Activated T-cell treated with anti-CD3 and anti-CD28 coated beads, Interleukin-2, amount 50 U/mL, for 1 hour (primary cell): ENCODE results near the gene TNRC6B.
A peak's percentile ranks its signal among the peaks of the same experiment; 100 is the strongest.
"Not testable (repeated sequence)": the region's sequence is repeated elsewhere in the genome, so short reads cannot be mapped to it uniquely, and the experiment has no call there.

Experiments
- DNase-seq: peaks from one replicate; pipeline ENCODE4 v3.0.0-alpha.2; 2020

Gene TNRC6B, protein sequence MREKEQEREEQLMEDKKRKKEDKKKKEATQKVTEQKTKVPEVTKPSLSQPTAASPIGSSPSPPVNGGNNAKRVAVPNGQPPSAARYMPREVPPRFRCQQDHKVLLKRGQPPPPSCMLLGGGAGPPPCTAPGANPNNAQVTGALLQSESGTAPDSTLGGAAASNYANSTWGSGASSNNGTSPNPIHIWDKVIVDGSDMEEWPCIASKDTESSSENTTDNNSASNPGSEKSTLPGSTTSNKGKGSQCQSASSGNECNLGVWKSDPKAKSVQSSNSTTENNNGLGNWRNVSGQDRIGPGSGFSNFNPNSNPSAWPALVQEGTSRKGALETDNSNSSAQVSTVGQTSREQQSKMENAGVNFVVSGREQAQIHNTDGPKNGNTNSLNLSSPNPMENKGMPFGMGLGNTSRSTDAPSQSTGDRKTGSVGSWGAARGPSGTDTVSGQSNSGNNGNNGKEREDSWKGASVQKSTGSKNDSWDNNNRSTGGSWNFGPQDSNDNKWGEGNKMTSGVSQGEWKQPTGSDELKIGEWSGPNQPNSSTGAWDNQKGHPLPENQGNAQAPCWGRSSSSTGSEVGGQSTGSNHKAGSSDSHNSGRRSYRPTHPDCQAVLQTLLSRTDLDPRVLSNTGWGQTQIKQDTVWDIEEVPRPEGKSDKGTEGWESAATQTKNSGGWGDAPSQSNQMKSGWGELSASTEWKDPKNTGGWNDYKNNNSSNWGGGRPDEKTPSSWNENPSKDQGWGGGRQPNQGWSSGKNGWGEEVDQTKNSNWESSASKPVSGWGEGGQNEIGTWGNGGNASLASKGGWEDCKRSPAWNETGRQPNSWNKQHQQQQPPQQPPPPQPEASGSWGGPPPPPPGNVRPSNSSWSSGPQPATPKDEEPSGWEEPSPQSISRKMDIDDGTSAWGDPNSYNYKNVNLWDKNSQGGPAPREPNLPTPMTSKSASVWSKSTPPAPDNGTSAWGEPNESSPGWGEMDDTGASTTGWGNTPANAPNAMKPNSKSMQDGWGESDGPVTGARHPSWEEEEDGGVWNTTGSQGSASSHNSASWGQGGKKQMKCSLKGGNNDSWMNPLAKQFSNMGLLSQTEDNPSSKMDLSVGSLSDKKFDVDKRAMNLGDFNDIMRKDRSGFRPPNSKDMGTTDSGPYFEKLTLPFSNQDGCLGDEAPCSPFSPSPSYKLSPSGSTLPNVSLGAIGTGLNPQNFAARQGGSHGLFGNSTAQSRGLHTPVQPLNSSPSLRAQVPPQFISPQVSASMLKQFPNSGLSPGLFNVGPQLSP (N-terminal part only)

DNA sequence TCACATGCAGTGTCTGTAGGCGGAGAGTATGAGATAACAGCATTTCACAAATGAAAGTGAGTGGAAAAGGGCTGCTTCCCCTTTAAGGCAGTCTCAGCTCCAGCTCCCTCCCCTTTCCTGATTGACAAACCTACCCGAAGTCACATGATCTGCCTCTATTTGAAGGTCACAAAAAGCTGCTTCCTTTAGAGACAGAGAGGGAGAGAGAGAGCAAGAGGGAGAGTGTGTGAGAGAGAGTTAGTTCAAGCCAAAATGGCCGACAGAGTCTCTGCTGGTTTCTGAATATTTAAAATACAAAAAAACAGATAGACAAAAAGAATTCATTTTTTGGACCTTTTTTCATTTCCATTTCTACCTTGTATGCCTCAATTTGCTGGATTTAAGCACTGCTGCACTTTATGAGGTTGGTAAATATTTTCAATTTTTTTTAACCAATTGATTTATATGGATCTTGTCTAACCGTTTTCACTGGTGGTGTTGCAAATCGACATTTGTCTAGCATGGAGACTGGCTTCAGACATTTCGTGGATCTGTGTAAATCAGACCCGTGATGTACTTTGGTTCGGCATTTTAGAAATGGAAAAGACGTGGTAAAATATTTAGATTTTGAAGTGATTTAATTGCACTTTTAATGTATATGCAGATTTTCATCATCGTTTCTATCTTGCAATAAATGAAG lies at the start of gene TNRC6B:
TSS of gene TNRC6B (plus strand) at position 188 of the 679 bp plus-strand sequence. CDS start at position 399, 211 bp downstream.
- DNase-seq = peak; percentile 38

GRCh38 chr22:40128989-40129388 lies 48.7 kb upstream of the TNRC6B start:
- no peak for DNase-seq

DNA sequence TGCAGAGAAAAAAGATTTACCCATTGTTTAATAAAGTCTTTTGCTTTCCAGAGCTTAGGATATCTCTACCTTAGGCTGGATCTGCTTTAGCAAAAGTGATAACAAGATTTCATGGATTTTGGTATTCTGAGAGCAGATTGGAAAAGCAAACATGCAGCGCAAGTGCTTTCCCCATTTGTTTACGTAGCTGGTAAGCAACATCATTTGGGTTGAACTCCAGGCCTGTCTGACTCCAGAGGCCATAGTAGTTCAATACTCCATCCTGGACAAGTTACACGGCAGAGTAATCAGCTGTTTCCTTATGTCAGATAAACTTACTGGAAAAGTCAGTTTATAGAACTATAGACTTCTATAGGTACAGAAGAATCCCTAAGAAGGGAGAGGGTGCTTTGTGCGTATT lies 40.6 kb upstream of the TNRC6B start:
- DNase-seq = no peak

DNA sequence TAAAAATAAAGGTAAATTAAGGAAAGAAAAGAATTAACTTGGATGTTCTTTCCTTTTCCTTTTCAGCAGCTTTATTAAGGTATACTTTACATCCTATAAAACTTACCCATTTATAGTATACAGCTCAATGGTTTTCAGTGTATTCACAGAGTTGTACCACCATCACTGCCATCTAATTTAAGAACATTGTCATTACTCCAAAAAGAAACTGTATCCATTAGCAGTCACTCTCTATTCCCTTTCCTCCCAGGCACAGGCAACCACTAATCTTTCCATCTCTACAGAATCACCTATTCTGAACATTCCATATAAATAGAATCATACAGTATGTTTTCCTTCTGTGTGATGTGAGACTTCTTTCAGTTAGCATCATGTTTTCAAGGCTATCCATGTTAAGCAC lies 38.9 kb upstream of the TNRC6B start:
- no peak for DNase-seq

DNA sequence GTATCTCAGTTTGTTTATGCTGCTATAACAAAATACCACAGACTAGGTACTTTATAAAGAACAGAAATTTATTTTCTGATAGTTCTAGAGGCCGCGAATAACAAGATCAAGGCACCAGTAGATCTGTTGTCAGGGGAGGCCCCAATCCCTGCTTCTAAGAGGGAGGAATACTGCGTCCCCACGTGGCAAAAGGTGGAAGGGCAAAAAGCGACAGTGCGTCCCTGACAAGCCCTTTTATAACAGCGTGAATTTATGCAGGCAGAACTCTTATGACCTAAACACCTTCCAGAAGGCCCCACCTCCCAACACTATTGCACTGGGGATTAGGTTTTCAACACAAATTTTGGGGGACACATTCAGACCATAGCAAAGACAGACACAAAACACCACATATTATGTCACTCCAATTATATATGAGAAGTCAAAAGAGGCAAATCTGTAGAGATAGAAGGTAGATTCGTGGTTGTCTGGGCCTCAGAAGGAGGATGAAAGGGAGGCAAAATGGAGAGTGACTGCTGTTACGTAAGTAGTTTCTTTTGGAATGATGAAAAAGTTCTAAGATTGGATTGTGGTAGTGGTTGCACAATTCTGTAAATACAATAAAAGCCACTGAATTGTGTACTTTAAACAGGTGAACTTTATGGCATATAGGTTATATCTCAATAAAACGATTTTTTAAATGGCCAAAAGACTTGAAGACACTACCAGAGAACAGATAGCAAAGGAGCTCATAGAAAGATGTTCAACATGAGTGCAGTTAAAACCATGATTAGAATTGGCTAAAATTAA lies 30.1 kb upstream of the TNRC6B start:
- DNase-seq = no peak

GRCh38 chr22:40153192-40153591 lies 24.5 kb upstream of the TNRC6B start:
- no peak for DNase-seq

DNA sequence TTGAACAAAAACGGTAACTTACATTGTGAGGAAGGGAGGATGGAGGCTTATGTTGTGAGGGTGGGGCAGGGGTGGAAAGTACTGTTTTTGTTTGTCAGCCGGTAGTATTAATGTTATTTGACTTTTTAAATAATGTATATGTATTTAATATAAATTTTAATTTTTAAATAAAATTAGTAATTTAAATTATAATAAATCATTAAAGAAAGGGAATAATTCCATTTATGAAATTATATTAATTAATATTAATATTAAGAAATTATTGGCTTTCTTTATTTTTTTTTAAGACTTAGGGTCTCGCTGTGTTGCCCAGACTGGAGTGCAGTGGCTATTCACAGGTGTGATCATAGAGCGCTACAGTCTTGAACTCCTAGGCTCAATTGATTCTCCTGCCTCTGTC lies 24.0 kb upstream of the TNRC6B start:
- no peak for DNase-seq

DNA sequence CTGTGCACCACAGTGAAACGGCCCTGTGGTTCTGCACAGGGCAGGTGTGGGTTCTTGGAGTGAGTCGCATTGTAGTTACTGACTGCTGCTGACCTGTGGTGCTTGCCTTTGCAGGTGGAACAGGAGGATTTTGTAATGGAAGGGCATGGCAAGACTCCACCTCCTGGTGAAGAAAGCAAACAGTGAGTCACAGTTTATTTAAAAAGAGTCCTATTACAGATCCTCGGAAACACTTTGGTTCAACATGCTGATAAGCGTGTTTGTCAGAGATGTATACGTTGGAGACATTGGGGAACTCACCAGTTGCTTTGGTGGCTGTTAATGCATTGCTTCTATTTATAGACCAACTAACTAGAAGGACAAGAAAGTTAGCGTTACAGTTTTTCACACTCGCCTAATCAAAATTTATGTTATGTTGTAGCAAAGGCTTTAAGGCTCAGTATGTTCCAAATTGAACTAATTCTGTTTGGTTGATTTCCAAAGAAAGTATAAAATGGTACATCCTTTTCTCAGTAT lies 21.7 kb upstream of the TNRC6B start:
- DNase-seq = no peak

- DNase-seq = not testable (repeated sequence)
Observed at GRCh38 chr22:40156682-40157081, 21.0 kb upstream of the TNRC6B start.

- no peak for DNase-seq
Observed at GRCh38 chr22:40157330-40157945, 20.3 kb upstream of the TNRC6B start.

GRCh38 chr22:40161194-40161593 lies 16.5 kb upstream of the TNRC6B start:
- DNase-seq = no peak

DNA sequence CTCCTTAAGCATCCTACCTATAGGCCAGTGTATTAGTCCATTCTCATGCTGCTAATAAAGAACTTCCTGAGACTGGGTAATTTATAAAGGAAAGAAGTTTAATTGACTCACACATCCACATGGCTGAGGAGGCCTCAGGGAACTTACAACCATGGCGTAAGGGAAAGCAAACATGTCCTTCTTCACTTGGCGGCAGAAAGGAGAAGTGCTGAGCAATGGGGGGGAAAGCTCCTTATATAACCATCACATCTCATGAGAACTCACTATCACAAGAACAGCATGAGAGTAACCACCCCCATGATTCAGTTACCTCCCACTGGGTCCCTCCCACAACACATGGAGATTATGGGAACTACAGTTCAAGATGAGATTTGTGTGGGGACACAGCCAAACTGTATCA lies 12.2 kb upstream of the TNRC6B start:
- DNase-seq = not testable (repeated sequence)

GRCh38 chr22:40175611-40176244 lies 2.0 kb upstream of the TNRC6B start:
- no peak for DNase-seq

DNA sequence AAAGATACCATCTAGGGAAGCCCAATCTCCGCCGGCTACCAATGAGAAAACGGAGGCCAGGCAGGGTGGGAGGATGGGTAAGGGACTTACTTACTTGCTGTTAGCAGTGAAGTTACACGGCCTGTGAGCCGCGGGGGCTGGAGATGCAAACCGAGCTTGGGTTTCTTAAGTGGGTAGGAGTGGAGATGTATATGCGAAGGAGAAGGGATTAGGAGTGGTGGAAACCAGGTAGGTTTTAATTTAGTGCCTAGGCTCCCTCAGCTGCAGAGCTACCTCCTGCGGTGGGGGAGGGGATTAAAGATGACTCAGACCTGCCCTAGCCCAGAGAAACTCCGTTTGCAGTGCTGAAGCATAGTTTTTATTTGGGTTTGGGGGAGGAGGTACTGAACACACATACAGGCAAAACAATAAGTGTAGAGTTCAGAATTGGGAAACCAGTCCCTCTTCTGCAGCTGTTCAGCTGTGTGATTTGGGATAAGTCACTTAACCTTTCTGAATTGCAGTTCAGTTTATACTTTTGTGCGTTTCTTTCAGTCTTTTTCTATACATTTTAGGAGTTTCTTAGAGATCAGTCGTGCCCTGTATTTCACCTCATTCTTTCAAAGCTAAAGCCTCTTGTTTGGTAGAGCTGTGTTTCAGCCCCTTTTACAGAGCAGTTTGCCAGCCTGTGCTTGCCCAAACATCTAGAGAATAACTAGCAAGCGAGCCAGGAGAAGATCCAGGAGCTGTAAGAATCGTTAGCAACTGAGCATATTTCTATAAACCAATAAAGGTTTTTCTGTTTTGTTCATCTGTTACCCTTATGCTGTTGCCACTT lies 596 bp upstream of the TNRC6B start:
- peak; percentile 68 for DNase-seq

- DNase-seq = peak; percentile 41
Observed at GRCh38 chr22:40178417-40179409, 988 bp downstream of the TNRC6B start.

- no peak for DNase-seq
Observed at GRCh38 chr22:40179526-40179925, 1.8 kb downstream of the TNRC6B start.

- DNase-seq = no peak
Observed at GRCh38 chr22:40180403-40180802, 2.7 kb downstream of the TNRC6B start.

GRCh38 chr22:40181323-40181722 lies 3.6 kb downstream of the TNRC6B start:
- no peak for DNase-seq
